Adrenal gland (tissue), 5 donors: ENCODE data around the gene AGMAT.

Experiments
- CTCF ChIP-seq, 6 experiments: fragments of 450-650 bp in 4 of 6; fragments of 200-600 bp in 2 of 6; sonication (generic) in 1 of 6; IDR thresholded peaks; 1 replicate in 5 of 6; 2 replicates in 1 of 6; pipeline versions ENCODE4 v1.5.1 to v1.8.0; 2016 to 2021; ENCODE audit warnings: antibody characterized with exemption in 6 of 6, mild to moderate bottlenecking in 2 of 6, moderate library complexity in 1 of 6
- POLR2A ChIP-seq, 2 donors: fragments of 450-650 bp; IDR thresholded peaks; one replicate each; pipeline ENCODE4 v1.6.1; 2017; ENCODE audit warnings: antibody characterized with exemption in 2 of 2, mild to moderate bottlenecking in 2 of 2, moderate library complexity in 1 of 2
- donor health status: DM: no; HTN: no; CAD: no.

- no peak for TF ChIP-seq CTCF (IDR thresholded peaks at IDR 0.05)
- no peak for TF ChIP-seq POLR2A (IDR thresholded peaks at IDR 0.05)
These were observed 58.8 kb downstream of the AGMAT start for GRCh38 chr1:15526021-15526489.
